ENCODE results near the gene OFD1. TPM values are rescaled to one million over a fixed set of nuclear protein-coding genes. Genes with fewer than 3 reads are reported as not detected.

Gene OFD1
- total RNA-seq, 1 donor from 2014 or later, result 28.5 TPM

DNA sequence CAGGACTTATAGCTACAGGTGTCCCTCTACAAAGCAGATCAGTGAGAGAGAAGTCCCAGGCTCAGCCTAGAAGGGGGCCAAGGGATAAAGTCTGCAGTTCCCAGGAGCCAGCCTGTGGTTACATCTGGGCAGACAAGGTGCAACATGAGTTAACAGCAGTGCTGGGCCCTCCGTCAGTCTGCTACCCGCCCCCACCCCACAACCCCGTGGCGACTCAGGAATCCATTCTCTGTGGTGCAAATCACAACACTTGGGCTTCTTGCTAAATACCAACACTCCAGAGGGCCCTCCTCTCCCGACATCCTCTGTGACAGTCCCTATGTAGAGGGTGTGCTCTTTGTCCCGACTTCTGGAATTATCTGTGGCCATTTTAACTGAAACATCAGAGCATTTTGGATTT, 68.6 kb downstream of the OFD1 start:
- H3K4me3 Mint-ChIP-seq (ENCODE audit: unreplicated experiment), result peak overlapping the region; percentile 64
- peaks cover 1% of the 10 kb centered on the region for H3K36me3 Mint-ChIP-seq (ENCODE audit: unreplicated experiment)
- TF ChIP-seq, protein P1, sequence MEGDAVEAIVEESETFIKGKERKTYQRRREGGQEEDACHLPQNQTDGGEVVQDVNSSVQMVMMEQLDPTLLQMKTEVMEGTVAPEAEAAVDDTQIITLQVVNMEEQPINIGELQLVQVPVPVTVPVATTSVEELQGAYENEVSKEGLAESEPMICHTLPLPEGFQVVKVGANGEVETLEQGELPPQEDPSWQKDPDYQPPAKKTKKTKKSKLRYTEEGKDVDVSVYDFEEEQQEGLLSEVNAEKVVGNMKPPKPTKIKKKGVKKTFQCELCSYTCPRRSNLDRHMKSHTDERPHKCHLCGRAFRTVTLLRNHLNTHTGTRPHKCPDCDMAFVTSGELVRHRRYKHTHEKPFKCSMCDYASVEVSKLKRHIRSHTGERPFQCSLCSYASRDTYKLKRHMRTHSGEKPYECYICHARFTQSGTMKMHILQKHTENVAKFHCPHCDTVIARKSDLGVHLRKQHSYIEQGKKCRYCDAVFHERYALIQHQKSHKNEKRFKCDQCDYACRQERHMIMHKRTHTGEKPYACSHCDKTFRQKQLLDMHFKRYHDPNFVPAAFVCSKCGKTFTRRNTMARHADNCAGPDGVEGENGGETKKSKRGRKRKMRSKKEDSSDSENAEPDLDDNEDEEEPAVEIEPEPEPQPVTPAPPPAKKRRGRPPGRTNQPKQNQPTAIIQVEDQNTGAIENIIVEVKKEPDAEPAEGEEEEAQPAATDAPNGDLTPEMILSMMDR (IDR thresholded peaks at IDR 0.05; ENCODE audit: partially characterized antibody, unreplicated experiment), result no peak
- peaks cover 35% of the 10 kb centered on the region for H3K4me1 Mint-ChIP-seq (ENCODE audit: low read depth, unreplicated experiment)
- H3K27ac Mint-ChIP-seq (ENCODE audit: unreplicated experiment), result peak overlapping the region; percentile 20
- DNase-seq, result no peak
- peaks cover 6% of the 10 kb centered on the region for H3K27me3 Mint-ChIP-seq (ENCODE audit: unreplicated experiment)
- peaks cover 7% of the 10 kb centered on the region for H3K9me3 Mint-ChIP-seq (ENCODE audit: unreplicated experiment)

DNA sequence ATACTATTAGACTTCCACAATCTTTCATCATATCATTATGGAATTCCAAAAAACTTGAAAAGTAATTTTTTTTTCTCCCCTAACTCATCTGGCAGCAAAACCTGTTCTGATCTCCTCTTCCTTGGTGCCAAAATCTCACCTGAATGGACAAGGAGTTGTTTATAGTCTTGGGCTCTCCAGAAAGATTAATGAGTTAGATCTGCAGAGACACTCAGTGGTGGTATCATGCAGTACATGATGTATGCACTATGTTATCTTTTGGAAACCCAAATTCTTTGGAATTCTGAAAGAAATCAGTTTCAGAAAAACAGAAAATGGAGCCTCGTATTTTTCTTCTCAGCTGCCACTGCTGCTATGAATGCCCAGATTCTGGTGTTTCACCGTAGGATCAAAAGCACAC, 70.7 kb downstream of the OFD1 start:
- no peak for DNase-seq
- Mint-ChIP-seq H3K4me3 (ENCODE audit: unreplicated experiment) (peak overlapping the region; percentile 52), H3K4me1 (ENCODE audit: low read depth, unreplicated experiment) (peaks cover 40% of the 10 kb centered on the region), H3K9me3 (ENCODE audit: unreplicated experiment) (peaks cover 9% of the 10 kb centered on the region), H3K36me3 (ENCODE audit: unreplicated experiment) (no peaks in the 10 kb centered on the region), H3K27me3 (ENCODE audit: unreplicated experiment) (peaks cover 6% of the 10 kb centered on the region), H3K27ac (ENCODE audit: unreplicated experiment) (no peak overlapping the region)
- TF ChIP-seq, protein P1 (IDR thresholded peaks at IDR 0.05; ENCODE audit: partially characterized antibody, unreplicated experiment), result no peak

DNA sequence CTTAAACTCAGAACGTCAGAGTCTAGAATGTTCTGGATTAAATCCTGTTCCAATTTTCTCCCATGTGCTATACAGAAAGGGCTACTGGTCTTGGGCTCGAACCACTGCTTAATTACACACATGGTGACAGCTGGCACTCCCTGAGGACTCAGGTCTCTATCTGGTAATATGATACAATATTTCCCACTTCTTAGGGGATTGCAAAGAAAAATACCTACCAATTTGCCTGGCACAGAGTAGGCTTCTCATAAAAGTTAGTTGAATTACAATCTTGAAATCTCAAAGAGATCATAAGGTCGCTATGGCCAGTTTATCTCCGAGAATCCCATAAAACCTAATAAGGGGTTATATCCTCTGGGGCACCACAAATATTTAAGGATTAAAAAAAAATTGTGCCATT, 73.7 kb downstream of the OFD1 start:
- Mint-ChIP-seq H3K9me3 (ENCODE audit: unreplicated experiment) (peaks cover 18% of the 10 kb centered on the region), H3K27me3 (ENCODE audit: unreplicated experiment) (peaks cover 12% of the 10 kb centered on the region), H3K36me3 (ENCODE audit: unreplicated experiment) (no peaks in the 10 kb centered on the region), H3K27ac (ENCODE audit: unreplicated experiment) (peak overlapping the region; percentile 80), H3K4me1 (ENCODE audit: low read depth, unreplicated experiment) (peaks cover 43% of the 10 kb centered on the region), H3K4me3 (ENCODE audit: unreplicated experiment) (peak overlapping the region; percentile 75)
- TF ChIP-seq, protein P1 (IDR thresholded peaks at IDR 0.05; ENCODE audit: partially characterized antibody, unreplicated experiment), result no peak
- no peak for DNase-seq

DNA sequence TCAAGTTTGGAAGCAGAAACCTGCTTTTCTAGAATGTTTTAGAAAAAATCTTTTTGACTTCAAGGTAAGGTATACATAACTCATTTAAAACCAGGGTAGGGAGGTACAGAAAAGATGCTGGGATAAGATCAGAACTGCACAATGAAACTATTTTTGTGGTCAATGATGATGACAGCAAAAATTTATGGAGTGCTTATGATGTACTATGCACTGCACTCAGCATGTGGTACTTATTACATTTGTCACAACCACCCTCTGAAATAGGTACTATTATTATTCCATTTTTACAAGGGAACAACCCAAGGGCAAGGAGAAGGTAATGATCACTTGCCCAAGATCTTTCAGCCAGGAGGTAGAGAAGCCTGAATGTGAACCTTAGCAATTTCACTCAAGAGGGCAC, 74.3 kb downstream of the OFD1 start:
- Mint-ChIP-seq H3K27me3 (ENCODE audit: unreplicated experiment) (peaks cover 12% of the 10 kb centered on the region), H3K4me1 (ENCODE audit: low read depth, unreplicated experiment) (peaks cover 37% of the 10 kb centered on the region), H3K4me3 (ENCODE audit: unreplicated experiment) (peak overlapping the region; percentile 75), H3K9me3 (ENCODE audit: unreplicated experiment) (peaks cover 18% of the 10 kb centered on the region), H3K27ac (ENCODE audit: unreplicated experiment) (peak overlapping the region; percentile 80), H3K36me3 (ENCODE audit: unreplicated experiment) (no peaks in the 10 kb centered on the region)
- DNase-seq, result no peak
- TF ChIP-seq, protein P1 (IDR thresholded peaks at IDR 0.05; ENCODE audit: partially characterized antibody, unreplicated experiment), result no peak

DNA sequence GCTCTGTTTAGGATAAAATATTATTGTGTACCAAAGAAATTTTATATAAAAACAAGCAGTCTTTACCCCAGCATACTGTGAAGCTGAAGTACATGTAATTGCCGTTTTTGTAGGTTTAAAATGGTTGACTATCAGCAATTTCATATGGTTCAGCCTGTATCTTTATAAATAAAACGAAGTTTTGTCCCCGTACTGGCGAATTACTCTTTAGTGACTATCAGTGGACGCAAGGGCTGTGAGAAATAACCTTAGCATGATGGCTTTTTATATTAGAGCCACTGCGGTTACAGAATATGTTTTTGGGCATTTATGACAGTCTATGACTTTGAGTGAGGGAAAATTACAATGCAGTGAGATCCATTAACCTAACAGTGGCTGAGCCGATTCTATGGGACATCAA, 81.1 kb downstream of the OFD1 start:
- TF ChIP-seq, protein P1 (IDR thresholded peaks at IDR 0.05; ENCODE audit: partially characterized antibody, unreplicated experiment), result no peak
- DNase-seq, result no peak
- Mint-ChIP-seq H3K27ac (ENCODE audit: unreplicated experiment) (peak overlapping the region; percentile 100), H3K4me3 (ENCODE audit: unreplicated experiment) (peak overlapping the region; percentile 98), H3K9me3 (ENCODE audit: unreplicated experiment) (peaks cover 26% of the 10 kb centered on the region), H3K4me1 (ENCODE audit: low read depth, unreplicated experiment) (peaks cover 11% of the 10 kb centered on the region), H3K36me3 (ENCODE audit: unreplicated experiment) (peaks cover 6% of the 10 kb centered on the region), H3K27me3 (ENCODE audit: unreplicated experiment) (peaks cover 22% of the 10 kb centered on the region)
